Stimulated activated CD8-positive, alpha-beta memory T cell treated with anti-CD3 and anti-CD28 coated beads, Interleukin-7, amount 100 ng/mL, for 4 hours (primary cell): Measurements from ENCODE around the gene BMAL1.

Source experiments
- DNase-seq, 2 donors: peaks; one replicate each; pipeline ENCODE4 v3.0.0-alpha.2; 2020; ENCODE audit warnings: low read depth in 2 of 2

Gene BMAL1

DNA sequence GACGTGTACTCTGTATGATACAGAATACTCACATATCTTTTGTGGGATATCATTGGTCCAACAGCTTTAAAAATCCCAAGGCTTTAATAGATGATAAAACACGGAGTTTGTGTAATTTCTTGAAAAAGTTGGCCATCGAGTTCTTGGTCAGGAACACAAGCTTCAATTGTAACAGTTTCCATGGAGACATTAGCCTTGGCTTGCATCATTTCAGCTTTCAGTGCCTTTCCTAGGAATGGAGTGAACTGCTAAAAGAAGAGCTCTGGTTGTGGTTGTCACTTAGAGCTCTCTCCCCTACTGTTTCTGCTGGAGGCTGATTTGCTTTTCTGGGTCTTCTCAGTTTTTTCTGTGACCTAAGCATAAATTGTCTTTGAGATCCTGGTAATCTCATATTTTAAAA is 14.2 kb downstream of the BMAL1 start:
- DNase-seq, result no peak

DNA sequence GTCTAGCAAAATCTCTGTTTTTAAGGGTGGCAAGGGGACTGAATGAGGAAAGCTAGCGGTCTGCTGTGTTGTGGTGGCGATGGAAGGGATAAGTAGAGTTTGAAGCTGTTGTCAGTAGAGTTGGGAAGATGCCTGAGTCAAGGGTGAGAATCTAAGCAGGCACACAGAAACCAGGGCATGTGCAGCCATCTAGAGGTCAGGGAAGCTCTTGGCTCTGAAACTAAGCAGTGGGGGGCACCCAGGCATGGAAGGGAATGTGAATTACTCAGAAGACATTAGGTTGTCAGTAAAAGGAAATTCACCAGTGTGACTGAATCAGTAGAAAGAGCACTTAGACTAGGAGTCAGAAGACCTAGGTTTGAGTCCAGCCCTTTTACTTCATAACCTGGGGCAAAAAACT is 15.4 kb downstream of the BMAL1 start:
- DNase-seq, result no peak

DNA sequence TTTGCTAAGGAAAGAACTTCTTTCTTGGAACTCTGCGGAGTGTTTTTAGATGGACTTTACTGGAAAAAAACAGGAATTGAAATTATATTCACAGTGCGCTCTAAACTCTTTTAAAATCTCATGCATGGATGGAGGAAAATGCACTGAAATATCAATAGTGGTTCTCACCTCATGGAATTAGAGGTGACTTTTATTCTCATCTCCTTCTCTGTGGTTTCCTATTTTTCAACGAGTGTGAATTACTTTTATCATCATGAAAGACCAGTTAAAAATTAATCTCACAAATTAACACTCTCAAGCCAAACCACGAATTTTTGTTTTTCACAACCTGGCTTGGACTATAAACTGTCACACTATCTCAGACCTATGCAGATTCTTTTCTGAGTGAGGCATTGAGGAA is 16.6 kb downstream of the BMAL1 start:
- DNase-seq, result no peak

DNA sequence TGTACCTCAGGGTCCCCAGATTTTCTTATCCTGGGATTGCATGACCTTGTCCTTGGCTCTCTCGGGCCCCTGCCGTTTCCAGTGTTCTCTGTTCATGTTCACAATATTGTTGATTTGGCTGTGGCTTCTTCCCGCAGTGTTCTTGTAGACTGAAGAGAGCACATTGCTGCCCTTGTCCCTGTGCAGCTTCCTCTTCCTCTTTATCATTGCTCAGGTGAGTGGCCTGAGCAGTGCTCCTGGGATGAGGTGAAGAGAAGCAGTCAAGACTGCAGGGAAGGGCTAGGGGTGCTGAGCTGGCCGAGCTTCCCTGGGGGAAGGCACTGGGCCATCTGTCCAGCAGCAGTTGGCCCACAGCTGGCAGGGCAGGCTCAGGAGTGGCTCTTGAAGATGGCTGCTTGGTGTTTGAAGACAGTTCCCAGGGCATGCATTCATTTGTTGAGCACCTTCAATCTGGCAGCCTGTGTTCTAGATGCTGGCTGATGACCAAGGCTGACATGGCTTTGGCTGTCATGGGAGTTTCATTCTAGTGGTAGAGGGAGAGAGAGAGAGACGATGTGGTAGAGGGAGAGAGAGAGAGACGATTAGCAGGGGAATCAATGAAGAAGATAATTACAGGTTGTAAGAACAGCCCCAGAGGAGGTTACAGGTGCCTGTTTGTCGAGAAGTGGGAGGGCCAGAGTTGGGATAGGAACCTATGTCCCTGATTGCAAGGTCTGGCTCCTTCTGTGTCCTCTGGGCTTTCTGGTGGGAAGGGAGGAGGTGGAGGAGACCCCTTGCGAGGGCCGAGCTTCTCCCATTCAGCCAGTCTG is 17.4 kb downstream of the BMAL1 start:
- no peak for DNase-seq

DNA sequence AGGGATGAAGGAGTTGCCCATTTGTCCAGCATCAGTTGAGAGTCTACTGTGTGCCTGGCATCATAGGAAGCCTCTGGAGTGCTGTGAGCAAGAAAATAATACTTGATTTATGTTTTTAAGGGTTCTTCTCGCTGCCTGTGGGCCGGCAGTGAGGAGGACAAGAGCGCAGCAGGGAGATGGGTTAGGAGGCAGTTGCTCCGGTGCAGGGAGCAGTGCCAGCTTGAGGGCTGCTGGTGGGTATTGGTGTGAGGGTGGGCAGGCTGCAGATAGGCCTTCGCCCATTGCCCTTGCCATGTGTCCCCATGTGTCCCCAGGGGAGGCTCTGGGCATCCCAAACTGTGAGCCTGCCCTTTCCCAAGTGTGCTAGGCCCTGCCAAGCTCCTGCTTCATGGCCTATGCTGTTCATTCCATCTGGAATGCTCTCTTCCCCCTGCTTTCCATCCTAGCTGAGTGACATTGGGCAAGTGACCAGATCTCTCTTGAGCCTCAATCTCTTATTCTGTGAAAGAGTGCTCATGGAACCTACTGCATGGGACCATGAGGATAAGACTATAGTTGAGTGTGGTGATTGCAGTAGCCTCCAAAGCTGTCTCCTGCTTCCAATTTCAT is 19.8 kb downstream of the BMAL1 start:
- no peak for DNase-seq

DNA sequence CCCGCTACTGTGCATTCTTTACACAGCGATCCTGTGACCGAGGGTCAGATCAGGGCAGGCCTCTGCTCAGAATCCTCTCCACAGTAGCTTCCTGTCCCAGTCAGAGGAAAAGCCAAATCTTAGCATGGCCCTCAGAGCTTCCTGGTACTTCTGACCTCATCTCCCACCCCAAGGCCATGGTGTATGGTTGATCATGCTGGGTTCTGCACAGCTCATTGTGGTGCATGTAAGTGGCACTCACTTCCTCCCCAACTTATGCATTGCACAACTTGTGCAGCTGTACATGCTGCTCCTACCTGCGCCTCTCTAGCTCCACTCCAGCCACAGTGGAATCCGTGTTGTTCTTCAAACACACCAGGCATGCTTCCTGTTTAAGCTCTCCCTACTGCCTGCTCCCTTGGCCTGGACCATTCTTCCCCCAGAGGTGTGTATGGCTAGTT is 20.3 kb downstream of the BMAL1 start:
- DNase-seq, result no peak

DNA sequence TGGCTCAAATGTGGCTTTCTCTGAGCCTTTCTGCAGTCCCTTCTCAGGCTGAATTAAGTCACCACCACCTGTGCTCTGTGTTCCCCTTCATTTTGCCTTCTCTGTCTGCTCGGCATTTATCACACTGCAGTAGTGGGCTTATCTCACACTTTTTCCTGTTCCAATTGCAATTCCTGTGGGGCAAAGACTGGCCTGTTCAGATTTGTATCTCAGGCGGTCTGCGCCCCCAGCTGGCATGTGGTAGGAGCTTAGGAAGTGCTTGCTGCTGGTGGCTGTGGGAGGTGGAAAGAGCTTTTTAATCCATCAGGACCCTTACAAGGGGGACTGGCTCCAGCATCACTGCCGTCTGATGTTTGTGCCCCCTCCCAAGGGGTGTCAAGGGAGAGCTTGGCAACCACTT is 21.2 kb downstream of the BMAL1 start:
- DNase-seq, result no peak

DNA sequence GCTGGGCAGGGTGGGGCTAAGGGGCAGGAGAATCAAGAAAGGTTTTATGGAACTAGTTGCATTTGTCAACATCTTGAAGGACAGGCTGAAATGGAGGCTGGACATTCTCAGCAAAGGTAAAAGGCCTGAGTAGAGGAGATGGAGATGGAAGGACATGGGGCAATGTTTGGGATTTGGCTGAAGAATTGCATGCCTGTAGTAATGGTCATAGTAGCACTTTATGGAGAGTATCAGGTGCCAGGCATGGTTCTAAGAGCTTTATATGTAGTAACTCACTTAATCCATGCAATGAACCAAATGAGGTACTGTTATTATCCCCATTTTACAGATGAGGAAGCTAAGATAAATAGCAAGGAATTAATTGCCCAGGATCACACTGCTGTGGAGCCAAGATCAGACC is 23.9 kb downstream of the BMAL1 start:
- DNase-seq, result no peak

DNA sequence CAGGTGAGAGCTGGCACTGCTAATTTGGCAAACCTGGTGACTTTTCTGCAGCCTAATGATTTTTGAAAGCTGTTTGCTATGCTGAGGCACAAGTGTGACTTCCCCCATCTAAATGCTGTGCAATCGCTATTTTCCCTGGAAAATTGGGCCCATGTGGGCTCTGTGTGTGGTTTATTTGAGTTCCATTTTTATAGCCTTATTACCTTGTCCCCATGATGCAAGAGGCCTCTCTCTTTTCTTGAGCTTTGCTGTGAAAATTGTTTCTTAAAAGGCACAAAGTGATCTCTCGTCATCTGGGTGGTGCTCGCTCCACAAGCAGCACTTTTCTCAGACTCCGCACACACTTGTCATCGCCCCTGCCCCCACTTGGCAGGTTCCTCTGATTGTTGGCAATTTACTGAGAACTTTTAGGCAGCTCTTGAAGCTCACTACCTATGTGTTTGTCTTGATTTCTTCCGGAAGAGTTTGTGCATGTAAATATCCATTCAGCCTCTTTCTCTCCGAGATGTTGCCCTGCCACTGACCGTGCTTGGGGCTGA is 24.9 kb downstream of the BMAL1 start:
- DNase-seq, result no peak

DNA sequence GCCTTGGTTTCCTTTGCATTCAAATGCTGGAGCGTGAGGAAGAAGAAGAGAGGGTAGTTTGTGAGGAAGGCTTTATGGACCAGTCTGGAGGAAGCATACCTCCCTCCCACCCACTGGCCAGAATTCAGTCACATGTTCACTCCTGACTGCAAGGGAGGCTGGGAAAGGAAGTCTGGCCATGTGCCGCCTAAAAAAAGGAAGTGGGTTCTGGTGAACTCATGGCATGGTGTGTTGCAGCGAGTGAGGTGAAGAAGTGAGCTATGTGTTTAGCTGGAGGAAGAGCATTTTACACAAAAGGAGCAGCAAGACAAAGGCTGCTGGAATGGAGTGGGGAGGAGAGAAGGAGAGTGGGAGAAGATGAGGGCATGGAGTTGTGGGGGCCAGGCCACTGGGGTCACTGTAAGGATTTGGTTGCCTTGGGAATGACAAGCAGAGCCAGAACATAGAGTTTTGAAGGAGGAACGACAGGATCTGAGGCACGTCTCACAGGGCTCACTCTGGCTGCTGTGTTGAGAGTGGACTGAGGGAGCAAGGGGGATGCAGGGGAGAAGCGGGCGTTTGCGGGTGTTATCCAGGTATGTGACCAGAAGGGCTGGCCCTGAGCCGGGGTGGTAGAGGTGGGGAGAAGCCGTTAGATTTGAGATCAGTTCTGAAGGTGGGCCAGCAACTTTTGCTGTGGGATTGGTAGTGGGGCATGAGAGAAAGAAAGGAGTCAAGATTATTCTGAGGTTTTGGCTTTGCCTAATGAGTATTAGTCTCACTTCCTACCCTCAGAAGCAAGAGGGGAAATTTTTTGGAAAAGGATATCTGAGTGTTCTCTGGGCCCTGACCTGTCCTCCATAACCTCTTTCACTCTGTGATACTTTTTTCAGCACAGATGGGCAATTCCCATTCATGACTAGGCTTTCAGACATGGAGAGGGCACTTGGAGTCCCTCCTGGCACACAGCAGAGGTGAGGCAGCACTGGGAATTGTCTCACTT is 26.4 kb downstream of the BMAL1 start:
- DNase-seq, result no peak

DNA sequence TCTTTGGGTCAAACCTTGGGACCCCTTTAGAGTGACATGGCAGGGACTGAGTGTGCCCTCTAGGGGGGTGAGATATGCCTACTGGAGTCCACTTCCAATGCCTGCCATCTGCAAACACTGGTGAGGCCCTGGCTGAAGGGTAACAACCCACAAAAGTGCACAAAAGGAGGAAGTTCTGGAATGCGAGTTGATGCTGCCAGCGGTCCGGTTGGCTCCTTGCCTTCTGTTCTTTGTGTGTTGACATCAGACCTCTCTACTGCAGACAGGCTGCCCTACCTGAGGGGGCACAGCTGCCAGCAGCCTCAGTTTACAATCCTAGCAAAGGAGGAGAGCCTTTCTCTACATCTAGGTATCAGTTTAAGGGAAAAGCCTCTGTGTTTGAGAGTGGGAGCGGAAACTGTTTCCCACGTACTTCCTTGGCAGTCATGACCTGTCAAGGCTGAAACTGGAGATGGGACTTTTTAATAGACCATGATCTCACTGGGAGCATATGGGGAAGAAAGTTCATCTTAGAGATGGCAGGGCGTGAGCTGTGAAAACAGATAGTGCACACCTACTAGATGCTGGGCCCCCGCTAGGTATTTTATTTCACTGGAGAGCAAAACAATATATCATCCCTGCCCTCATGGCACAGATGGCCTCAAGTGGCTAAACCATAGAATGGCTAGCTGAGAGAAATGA is 27.2 kb downstream of the BMAL1 start:
- DNase-seq, result no peak

DNA sequence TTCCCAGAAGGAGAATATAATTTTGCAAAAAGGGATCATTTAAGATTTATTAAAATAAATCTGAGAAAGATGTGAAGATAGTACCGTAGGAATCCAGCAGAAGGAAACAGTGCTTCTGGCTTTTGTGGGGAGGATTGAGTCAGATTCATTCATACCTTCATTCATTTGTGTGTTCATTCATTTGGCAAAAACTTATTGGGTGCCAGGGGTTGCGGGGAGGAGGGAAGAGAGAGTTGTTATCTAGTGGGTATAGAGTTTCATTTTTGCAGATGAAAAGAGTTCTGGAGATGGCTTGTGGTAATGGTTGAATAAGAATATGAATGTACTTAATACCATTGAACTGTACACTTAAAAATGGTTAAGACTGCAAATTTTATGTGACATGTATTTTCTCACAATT is 31.1 kb downstream of the BMAL1 start:
- no peak for DNase-seq

DNA sequence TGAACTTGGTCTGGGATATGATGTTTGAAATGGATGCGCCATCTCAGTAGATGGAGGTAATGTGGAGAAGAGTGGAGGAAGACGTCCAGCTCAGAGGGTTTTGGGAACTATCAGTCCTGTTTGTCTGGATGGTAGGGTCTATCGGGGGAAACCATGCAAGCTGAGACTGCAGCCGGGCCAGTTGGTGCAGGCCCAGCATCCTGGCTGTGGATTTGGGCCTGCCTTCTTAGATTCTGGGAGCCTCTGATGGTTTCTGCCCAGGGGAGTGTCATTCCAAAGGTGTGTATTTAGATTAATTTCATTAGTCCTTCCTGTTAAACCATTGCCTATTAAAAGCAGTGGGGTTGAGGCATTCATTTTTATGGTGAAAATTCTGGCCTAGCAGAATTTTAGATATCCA is 31.6 kb downstream of the BMAL1 start:
- no peak for DNase-seq

DNA sequence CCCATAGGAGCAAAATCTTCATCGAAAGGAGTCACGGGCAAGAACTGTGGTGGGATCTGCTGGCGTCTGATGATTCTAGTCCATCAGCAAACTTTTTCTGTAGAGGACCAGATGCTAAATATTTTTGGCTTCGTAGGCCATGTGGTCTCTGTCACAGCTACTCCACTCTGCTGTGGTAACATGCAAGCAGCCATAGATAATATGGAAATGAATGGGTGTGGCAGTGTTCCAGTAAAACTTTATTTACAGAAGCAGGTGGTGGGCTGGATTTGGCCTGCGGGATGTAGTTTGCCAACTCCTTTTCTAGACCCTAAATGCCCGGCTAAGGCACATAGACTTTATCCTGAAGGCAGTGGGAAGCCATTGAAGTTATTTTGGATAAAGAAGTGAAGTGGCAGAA is 32.9 kb downstream of the BMAL1 start:
- no peak for DNase-seq

DNA sequence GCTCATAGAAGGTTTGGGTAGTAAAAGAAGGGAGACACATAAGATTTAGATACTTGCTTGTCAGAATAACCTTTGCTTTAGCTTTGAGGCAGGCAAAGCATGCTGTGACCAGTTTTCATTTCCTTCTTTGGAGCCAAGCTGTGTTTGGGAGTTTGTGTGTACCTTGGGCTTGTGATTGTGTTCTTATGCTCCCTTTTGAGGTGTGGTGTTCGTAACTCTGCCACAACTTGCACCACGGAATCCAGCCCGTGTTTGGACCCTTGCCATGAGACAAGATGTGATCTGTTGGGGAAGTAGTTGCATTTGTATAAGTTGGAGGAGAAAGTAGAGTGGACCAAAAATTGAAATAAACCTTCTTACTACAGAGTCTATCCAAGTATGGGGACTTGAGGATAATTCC is 34.0 kb downstream of the BMAL1 start:
- no peak for DNase-seq

DNA sequence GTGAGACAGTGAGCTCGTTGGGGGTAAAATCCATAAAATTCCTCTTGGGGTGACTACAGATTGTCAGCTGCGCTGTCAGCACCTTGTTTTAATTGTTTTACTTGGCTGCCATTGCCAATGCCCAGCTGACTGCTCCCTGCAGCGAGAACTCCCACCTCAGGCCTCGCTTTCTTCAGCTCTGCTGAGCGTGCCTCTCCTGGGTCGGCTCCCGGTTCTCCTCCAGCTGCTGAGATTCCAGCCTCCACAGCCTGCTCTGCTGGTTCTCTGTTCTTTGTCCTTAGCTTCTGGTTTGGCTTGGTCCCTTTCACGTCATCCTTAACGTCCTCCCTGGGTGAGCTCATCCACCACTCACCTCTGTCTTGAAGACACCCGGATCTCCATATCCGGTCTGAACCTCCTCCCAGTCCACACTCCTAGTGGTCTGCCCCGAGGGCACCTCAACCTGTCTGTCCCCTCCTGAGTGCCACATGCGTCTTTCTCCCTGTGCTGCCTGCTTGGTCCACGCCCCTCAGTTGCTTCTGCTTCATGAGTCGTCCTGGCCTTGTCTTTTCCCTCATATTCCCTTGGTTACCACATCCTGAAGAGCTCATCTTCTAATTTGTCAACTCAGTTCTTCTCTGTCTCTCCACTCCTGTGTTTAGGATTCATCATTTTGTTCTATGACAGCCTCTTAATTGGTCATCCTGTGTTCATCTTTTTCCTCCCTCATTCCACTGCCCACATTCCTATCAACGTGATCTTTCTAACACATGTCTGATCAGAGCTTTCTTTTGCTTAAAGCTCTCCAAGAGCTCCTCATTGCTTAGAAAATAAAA is 35.6 kb downstream of the BMAL1 start:
- DNase-seq, result no peak

DNA sequence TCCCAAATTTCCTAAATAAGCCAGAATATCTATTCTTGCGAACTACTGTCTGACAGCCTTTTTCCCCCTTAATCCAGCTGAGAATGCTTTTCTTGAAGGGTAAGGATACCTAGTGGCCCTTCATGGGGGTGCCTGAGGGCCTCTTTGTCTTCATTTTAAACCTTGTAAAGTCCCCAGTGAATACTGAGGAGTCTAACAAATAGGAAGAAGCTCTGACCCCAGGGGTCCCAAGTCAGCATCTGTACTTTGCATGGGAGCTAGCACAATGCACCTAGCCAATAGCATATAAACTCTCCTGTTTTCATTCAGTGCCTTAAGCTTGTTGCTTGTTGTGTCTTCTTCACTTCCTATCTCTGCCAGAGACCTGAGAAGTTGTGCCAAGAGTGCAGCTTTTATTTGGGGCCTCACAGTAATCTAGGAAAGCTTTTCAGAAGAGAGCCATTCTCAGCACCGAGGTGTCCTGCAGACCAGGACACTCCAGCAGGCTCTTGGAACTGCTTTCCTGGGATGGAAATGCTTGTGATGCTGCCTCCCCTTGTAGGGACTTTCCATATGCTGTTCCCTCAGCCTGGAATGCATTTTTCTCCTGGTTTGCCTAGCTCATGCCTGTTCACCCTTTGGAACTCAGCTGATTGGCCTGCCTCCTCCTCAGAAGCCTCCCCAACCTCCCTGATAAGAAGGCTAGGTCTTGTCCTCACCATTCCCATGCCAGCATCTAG is 37.2 kb downstream of the BMAL1 start:
- no peak for DNase-seq

DNA sequence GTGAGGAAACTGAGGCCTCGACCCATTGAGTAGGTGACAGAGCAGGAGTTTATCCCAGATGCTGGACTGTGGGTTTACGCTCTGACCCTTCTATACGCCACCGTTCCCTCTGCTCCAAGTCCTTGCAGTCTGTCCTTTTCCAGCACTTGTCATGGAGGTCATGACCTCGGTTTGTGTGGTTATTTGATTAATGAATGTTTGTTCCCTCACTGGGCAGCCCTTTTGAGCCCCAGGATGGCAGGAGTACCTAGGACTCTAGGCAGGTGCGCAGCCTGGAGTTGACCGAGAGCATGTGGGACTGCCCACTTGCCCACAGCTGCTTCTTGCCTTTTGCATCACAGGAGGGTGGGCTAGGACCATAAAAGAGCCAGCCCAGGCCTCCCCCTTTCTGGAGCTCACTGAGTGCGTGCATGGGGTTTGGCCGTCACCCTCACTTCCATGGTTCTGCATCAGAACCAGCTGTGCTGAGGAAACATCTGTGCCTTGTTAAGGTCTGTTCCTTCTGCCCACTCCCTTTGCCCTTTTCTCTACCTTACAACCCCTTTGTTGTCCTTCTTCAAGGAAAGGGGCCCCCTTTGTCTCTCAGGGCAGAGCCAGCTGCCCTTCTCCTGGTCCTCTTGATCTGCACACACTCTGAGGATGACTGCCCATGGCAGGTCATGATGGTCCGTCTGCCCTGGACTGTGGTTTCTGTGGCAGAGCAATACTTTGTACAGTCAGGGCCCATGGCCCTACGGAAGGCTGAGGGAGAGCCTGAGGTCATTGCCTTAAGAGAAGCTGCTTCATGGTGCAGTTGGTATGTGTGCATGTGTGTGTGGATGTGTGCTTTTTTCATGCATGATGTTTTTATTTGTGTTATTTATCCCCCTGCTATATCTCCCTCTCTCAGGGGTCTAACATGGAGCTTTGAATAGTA is 38.2 kb downstream of the BMAL1 start:
- DNase-seq, result no peak

DNA sequence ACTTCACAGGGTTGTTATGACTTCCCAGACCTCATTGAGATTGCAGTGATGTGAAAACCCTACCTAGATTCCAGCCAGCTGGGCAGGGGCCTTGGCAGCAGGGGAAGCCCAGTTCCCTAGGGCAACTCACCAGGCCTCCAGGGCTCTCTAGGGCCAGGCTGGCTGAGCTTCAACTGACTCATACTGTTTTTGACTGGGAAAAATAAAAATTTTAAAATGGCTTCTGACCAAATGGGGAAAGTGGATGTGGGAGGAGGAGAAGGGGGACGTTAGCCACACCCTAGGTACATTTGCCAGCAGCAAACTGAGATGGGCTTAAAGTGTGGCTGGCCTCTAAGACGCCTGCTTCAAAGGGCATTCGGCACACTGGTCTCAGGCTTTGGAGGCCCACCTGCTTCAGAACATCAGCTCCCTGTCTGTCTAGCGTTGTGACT is 39.0 kb downstream of the BMAL1 start:
- DNase-seq, result no peak
